ENCODE data around the gene CASP1.
"Not testable (repeated sequence)": the region's sequence is repeated elsewhere in the genome, so short reads cannot be mapped to it uniquely, and the experiment has no call there.

CASP1 gene

DNA sequence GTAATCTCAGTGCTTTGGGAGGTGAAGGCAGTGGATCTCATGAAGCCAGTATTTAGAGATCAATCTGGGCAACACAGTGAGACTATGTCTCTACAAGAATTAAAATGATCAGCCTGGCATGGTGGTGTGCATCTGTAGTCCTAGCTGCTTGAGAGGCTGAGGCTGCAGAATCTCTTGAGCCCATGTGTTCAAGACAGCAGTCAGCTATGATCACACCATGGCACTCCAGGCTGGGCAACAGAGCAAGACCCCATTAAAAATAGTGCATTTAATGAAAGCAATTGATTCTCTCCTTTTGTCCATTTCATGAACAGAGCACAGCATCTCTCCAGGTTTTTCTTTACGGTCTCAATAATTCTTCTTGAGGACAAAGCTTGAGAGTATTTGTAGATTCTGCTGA lies 21.5 kb upstream of the CASP1 start:
- Histone ChIP-seq H3K4me1 (ENCODE audit: insufficient read depth, low read length) (no peaks in the 10 kb centered on the region), H3K36me3 (ENCODE audit: insufficient read depth, low read length) (no peaks in the 10 kb centered on the region), H3K9me3 (ENCODE audit: control insufficient read depth, insufficient read depth, low read length) (no peaks in the 10 kb centered on the region), H3K9ac (ENCODE audit: low read depth, low read length) (no peak overlapping the region)

DNA sequence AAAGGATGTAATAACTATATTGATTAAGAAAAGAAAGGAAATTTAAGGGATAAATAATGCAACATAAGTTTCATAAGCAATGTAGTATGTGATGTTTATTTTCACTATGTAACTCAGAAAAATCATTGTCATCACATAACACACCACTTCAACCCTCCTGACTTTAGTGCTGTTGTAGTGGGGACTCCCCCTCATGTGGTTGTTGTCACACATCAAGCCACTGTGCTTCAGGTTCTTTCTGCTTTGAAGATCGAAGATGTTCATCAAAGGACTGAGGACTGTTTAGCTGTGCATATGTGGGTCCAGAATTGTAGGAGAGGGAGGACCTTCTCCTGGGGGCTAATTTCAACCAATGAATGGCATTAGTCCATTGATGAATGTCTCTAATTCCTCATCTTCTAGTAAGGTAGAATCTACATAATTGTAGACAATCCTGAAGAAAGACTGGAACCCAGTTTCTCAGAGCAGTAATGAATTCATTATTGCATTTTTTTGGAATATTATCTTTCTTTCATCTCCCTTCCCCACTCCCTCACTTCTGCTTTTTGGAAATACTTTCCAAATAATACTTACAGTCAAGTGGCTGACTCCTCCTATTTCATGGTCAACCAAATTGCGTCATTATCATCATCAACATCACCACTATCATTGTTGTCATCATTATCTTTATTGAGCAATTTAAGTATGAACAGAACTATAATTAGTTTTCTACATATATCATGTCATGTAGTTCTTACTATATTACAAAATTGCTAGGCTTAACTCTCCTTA lies 20.0 kb upstream of the CASP1 start:
- no peaks in the 10 kb centered on the region for H3K4me1 ChIP-seq (ENCODE audit: insufficient read depth, low read length)
- no peak overlapping the region for H3K9ac ChIP-seq (ENCODE audit: low read depth, low read length)
- no peaks in the 10 kb centered on the region for H3K9me3 ChIP-seq (ENCODE audit: control insufficient read depth, insufficient read depth, low read length)
- no peaks in the 10 kb centered on the region for H3K36me3 ChIP-seq (ENCODE audit: insufficient read depth, low read length)

DNA sequence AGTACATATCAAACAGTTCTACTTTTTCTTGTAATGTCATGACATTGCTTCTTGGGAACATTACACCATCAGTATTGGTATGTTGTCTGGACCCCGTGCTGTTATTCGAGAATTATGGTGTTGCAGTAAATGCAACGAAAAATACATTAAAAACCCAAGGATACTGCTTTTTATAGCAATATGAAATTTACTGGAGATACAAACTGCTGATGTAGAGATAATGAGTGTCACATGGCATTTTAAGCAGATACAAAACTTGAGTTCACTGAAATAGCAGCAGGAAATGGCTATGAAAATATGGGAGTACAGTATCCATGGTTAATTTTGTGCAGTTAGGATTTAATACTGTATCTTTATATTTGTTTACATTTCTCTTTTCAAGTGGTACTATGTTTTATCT lies 17.5 kb upstream of the CASP1 start:
- no peaks in the 10 kb centered on the region; the same call in 1 of the 2 replicates for H3K4me1 ChIP-seq (ENCODE audit: insufficient read depth, low read length)

GRCh38 chr11:105051559-105051958 lies 16.6 kb upstream of the CASP1 start:
- Histone ChIP-seq H3K9me3 (ENCODE audit: control insufficient read depth, insufficient read depth, low read length) (no peaks in the 10 kb centered on the region), H3K36me3 (ENCODE audit: insufficient read depth, low read length) (no peaks in the 10 kb centered on the region), H3K9ac (ENCODE audit: low read depth, low read length) (no peak overlapping the region), H3K4me1 (ENCODE audit: insufficient read depth, low read length) (peaks cover 6% of the 10 kb centered on the region; the same call in 1 of the 2 replicates)

More for the DNA sequence above, 17.5 kb upstream of the CASP1 start:
- no peaks in the 10 kb centered on the region for H3K36me3 ChIP-seq (ENCODE audit: insufficient read depth, low read length)
- no peaks in the 10 kb centered on the region for H3K9me3 ChIP-seq (ENCODE audit: control insufficient read depth, insufficient read depth, low read length)
- H3K9ac ChIP-seq (ENCODE audit: low read depth, low read length): no peak overlapping the region

GRCh38 chr11:105049481-105049880 lies 14.5 kb upstream of the CASP1 start:
- no peak overlapping the region for H3K9ac ChIP-seq (ENCODE audit: low read depth, low read length)

DNA sequence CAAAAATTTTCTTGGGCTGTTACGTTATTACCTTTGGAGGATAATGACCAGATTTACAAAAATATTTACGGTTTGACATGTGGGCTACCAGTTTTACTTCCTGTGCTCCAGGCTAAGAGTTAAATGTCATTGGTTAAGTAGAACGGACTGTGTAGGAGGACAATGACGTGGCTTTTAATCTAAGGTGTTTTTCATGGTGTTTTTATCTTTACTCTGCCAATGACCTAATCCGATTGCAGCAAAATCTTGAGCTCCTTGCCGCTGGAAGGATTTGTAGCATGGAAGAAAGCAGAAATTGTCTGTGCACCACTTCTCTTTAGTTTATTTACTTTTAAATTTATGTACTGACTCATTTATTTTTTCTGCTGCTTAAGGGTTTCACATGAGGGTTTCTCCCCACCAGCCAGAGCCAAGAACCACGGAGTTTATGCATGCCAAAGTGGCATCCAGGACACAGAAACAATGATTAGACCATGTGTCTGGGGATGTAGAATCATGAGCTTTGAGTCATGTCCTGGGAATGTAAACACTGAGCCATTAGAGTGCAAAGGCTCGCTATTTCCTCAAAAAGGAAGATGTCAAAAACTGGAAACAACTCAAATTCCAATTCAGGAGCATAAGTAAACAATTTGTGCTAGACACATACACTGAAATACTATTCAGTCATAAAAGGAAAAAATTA lies 12.1 kb upstream of the CASP1 start:
- Histone ChIP-seq H3K4me1 (ENCODE audit: insufficient read depth, low read length) (peaks cover 6% of the 10 kb centered on the region; the same call in 1 of the 2 replicates), H3K36me3 (ENCODE audit: insufficient read depth, low read length) (no peaks in the 10 kb centered on the region), H3K9ac (ENCODE audit: low read depth, low read length) (no peak overlapping the region), H3K9me3 (ENCODE audit: control insufficient read depth, insufficient read depth, low read length) (no peaks in the 10 kb centered on the region)

More at GRCh38 chr11:105049481-105049880, 14.5 kb upstream of the CASP1 start:
- Histone ChIP-seq H3K4me1 (ENCODE audit: insufficient read depth, low read length) (peaks cover 6% of the 10 kb centered on the region; the same call in 1 of the 2 replicates), H3K36me3 (ENCODE audit: insufficient read depth, low read length) (no peaks in the 10 kb centered on the region), H3K9me3 (ENCODE audit: control insufficient read depth, insufficient read depth, low read length) (no peaks in the 10 kb centered on the region)

- Histone ChIP-seq H3K9ac (ENCODE audit: low read depth, low read length) (no peak overlapping the region), H3K36me3 (ENCODE audit: insufficient read depth, low read length) (no peaks in the 10 kb centered on the region), H3K9me3 (ENCODE audit: control insufficient read depth, insufficient read depth, low read length) (no peaks in the 10 kb centered on the region), H3K4me1 (ENCODE audit: insufficient read depth, low read length) (peaks cover 6% of the 10 kb centered on the region; the same call in 1 of the 2 replicates)
Observed at GRCh38 chr11:105045676-105046296, 10.8 kb upstream of the CASP1 start.

DNA sequence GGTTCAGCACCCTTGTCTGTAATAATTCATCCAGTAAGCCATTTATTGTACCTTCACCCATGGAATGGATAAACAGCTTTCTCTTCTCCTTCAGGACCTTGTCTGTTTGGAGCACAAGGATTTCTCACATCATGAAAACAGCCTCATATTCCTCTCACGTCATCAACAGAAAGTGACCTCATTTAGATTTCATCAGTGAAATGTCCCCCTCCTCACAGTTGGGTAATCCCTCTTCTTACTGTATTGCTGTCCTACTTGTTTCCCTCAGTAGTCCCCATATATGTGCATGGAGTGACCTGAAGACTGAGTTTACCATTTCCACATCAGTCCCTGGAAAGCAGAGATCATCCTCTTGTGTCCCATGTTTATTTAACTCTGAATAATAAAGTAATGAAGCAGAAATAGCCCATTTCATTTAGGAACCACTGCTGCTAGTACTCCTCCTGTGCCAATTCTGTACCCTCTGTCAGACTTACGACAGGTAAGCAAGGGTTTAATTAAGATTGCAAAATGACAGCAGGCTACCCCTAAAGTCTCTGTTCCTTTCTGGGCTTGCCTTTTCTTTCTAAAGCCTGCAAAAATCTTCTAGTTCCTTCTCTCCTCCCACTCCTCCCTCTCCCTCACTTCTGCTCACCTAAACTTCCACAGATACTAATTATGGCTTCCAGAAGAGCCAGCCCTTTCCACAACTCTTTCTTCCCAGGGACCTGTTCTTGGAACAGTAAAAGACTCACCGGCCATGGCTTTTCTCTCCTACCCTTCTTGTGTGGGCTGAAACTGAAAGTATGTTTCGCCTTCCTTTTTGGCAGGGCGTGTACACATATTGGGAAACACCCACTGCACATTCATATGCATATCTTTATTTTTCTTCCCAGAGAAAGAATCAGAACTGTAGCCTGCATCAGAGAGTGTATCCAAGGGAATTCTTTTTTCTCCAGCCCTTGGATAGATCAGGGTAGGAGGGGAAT lies 9.9 kb upstream of the CASP1 start, which contains the start of gene CARD16:
Gene CARD16, minus strand, starts transcription at position 779 of the 968 bp plus-strand sequence. Its CDS starts 38 bp downstream, at position 741.
- not testable (repeated sequence) for H3K9ac ChIP-seq (ENCODE audit: low read depth, low read length); H3K9me3 ChIP-seq (ENCODE audit: control insufficient read depth, insufficient read depth, low read length); H3K4me1 ChIP-seq (ENCODE audit: insufficient read depth, low read length); H3K36me3 ChIP-seq (ENCODE audit: insufficient read depth, low read length)

- Histone ChIP-seq H3K36me3 (ENCODE audit: insufficient read depth, low read length) (no peaks in the 10 kb centered on the region), H3K4me1 (ENCODE audit: insufficient read depth, low read length) (peaks cover 4% of the 10 kb centered on the region; the same call in 1 of the 2 replicates), H3K9me3 (ENCODE audit: control insufficient read depth, insufficient read depth, low read length) (no peaks in the 10 kb centered on the region), H3K9ac (ENCODE audit: low read depth, low read length) (no peak overlapping the region)
Observed at GRCh38 chr11:105042178-105042577, 7.2 kb upstream of the CASP1 start.

DNA sequence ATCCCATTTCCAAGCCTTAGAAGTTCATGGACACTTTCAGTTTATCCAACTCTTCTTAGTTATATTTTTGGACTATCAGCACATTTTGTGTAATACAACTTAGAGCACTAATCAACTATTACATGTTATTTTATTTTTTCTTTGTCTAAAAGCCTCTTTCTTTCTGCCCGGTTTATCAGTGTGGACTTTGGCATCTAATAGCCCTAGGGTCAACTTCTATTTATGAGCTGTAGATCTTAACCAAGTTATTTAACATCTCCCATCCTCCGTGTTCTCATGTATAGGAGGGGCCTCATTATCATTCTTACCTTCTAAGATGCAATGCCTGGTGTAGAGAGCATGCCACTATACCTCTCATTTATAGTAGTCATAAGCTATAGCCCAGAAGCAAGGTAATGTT lies 5.8 kb upstream of the CASP1 start:
- Histone ChIP-seq H3K36me3 (ENCODE audit: insufficient read depth, low read length) (no peaks in the 10 kb centered on the region), H3K4me1 (ENCODE audit: insufficient read depth, low read length) (no peaks in the 10 kb centered on the region), H3K9ac (ENCODE audit: low read depth, low read length) (no peak overlapping the region), H3K9me3 (ENCODE audit: control insufficient read depth, insufficient read depth, low read length) (no peaks in the 10 kb centered on the region)

DNA sequence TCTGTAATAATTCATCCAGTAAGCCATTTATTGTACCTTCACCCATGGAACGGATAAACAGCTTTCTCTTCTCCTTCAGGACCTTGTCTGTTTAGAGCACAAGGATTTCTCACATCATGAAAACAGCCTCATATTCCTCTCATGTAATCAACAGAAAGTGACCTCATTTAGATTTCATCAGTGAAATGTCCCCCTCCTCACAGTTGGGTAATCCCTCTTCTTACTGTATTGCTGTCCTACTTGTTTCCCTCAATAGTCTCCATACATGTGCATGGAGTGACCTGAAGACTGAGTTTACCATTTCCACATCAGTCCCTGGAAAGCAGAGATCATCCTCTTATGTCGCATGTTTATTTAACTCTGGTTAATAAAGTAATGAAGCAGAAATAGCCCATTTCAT lies 556 bp downstream of the CASP1 start:
- not testable (repeated sequence) for H3K9me3 ChIP-seq (ENCODE audit: control insufficient read depth, insufficient read depth, low read length); H3K4me1 ChIP-seq (ENCODE audit: insufficient read depth, low read length); H3K9ac ChIP-seq (ENCODE audit: low read depth, low read length); H3K36me3 ChIP-seq (ENCODE audit: insufficient read depth, low read length)

DNA sequence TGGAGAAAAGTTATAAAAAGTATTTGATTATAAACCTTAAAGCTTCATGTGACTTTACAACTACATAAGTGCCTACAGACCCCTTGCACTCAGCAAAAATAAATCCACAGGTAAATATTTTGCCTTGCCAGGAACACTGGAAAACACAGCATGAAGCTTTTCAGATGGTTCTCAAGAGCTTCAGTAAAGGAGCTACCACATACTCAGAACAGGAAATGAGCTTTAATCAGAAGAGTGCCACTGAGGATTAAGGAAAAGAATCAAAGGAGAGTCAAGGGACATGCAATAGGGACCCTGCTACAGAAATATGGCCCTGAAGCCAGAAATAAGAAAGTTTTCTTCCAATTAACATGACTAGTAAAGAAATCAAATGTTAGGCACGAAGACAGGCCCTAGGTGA lies 1.2 kb downstream of the CASP1 start:
- H3K36me3 ChIP-seq (ENCODE audit: insufficient read depth, low read length): no peaks in the 10 kb centered on the region
- no peaks in the 10 kb centered on the region for H3K4me1 ChIP-seq (ENCODE audit: insufficient read depth, low read length)
- no peaks in the 10 kb centered on the region for H3K9me3 ChIP-seq (ENCODE audit: control insufficient read depth, insufficient read depth, low read length)
- no peak overlapping the region for H3K9ac ChIP-seq (ENCODE audit: low read depth, low read length)

- Histone ChIP-seq H3K4me1 (ENCODE audit: insufficient read depth, low read length) (no peaks in the 10 kb centered on the region), H3K9me3 (ENCODE audit: control insufficient read depth, insufficient read depth, low read length) (no peaks in the 10 kb centered on the region), H3K36me3 (ENCODE audit: insufficient read depth, low read length) (no peaks in the 10 kb centered on the region), H3K9ac (ENCODE audit: low read depth, low read length) (no peak overlapping the region)
Observed at GRCh38 chr11:105033343-105033742, 1.6 kb downstream of the CASP1 start.

DNA sequence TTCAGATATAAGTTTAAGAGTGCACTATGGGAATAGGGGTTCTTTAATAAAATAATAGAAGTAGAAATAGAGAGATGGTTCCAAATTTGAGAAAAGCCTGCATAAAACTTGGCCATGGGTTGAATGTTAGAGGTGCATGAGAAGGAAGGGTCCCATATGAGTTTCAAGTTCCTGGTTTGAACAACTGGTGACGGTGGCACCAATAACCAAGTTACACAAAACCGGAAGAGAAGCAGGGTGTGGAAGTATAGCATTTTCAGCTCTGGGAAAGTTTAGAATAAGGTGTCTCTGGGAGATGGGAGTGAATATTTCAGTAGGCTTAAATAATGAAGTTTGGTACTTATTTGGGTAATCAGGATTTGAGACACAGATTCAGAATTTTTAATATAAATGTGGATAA lies 2.4 kb downstream of the CASP1 start:
- Histone ChIP-seq H3K36me3 (ENCODE audit: insufficient read depth, low read length) (no peaks in the 10 kb centered on the region), H3K9ac (ENCODE audit: low read depth, low read length) (no peak overlapping the region), H3K4me1 (ENCODE audit: insufficient read depth, low read length) (no peaks in the 10 kb centered on the region), H3K9me3 (ENCODE audit: control insufficient read depth, insufficient read depth, low read length) (no peaks in the 10 kb centered on the region)
